Lung (tissue), 12 donors: ENCODE measurements around the gene GPC6. TPM values are rescaled to one million over a fixed set of nuclear protein-coding genes. Genes with fewer than 3 reads are reported as not detected.

Source experiments
- ATAC-seq: fragments of 200-7000 bp; cut with Tn5 transposase; one replicate; pipeline ENCODE4 v1.9.1; 2020; ENCODE audit warnings: moderate number of reproducible peaks; ENCODE audit not compliant: insufficient read depth, low FRiP score
- DNase-seq, 3 donors: peaks; one replicate each; pipeline ENCODE4 v3.0.0-alpha.2; 2013 to 2017
- H3K27ac ChIP-seq, 2 donors: one replicate each; pipeline ENCODE4 v1.5.1; 2013; ENCODE audit warnings: mild to moderate bottlenecking in 2 of 2, moderate library complexity in 2 of 2, control low read depth in 1 of 2, inconsistent platforms in 1 of 2, low read depth in 1 of 2, low read length in 1 of 2
- H3K27me3 ChIP-seq, 3 donors: one replicate each; pipeline ENCODE4 v1.5.1; 2013; ENCODE audit warnings: low read length in 2 of 3; ENCODE audit not compliant: control insufficient read depth in 3 of 3, insufficient read depth in 3 of 3
- H3K36me3 ChIP-seq, 4 donors: one replicate each; pipeline ENCODE4 v1.5.1; 2013; ENCODE audit warnings: low read length in 4 of 4, mild to moderate bottlenecking in 1 of 4, moderate library complexity in 1 of 4; ENCODE audit not compliant: control insufficient read depth in 4 of 4, insufficient read depth in 4 of 4
- H3K4me1 ChIP-seq, 5 donors: one replicate each; pipeline ENCODE4 v1.5.1; 2013; ENCODE audit warnings: low read length in 5 of 5, mild to moderate bottlenecking in 2 of 5, moderate library complexity in 1 of 5; ENCODE audit not compliant: control insufficient read depth in 5 of 5, insufficient read depth in 5 of 5
- H3K4me3 ChIP-seq: one replicate; pipeline ENCODE4 v1.5.1; 2013; ENCODE audit warnings: mild to moderate bottlenecking, control low read depth, moderate library complexity
- H3K9ac ChIP-seq, 2 donors: one replicate each; pipeline ENCODE4 v1.5.1; 2013; ENCODE audit warnings: low read length in 2 of 2, control low read depth in 1 of 2; ENCODE audit not compliant: insufficient read depth in 1 of 2
- H3K9me3 ChIP-seq, 4 donors: one replicate each; pipeline ENCODE4 v1.5.1; 2013; ENCODE audit warnings: low read length in 3 of 4, mild to moderate bottlenecking in 1 of 4, moderate library complexity in 1 of 4; ENCODE audit not compliant: control insufficient read depth in 4 of 4, insufficient read depth in 3 of 4
- CTCF ChIP-seq: IDR thresholded peaks from 2 replicates; pipeline ENCODE4 v1.5.1; 2012; ENCODE audit warnings: mild to moderate bottlenecking; ENCODE audit errors: control extremely low read depth, extremely low read depth
- WGBS, 2 donors: extraction: QIAGEN DNeasy Blood & Tissue Kit; methylation state at CpG; one replicate each; pipeline ENCODE4 v1.1.7; 2013; 5-methylcytosine and 5-hydroxymethylcytosine counted together
- polyA plus RNA-seq, 2 donors: library from polyadenylated mRNA; stranded (reverse); fragments of 200-250 nt; gene quantifications; one replicate each; pipeline ENCODE4 v1.2.1, GENCODE V29; 2013
- total RNA-seq, 2 donors: library from RNA; depleted of rRNA in 1 of 2; stranded (reverse); fragments of >200 nt in 1 of 2; gene quantifications; one replicate each; pipeline ENCODE4 v1.2.1, GENCODE V29; 2014 to 2021
- donor health status: control.
- donor health status: control.
- donor health status: Bipolar disorder and iron deficiency.
- donor health status: healthy.
- donor health status: DM: yes; HTN: yes; CAD: no.

GPC6 gene
- total and polyA plus RNA-seq, 4 donors = 0.45 to 31.4 (median 4.8) TPM

DNA sequence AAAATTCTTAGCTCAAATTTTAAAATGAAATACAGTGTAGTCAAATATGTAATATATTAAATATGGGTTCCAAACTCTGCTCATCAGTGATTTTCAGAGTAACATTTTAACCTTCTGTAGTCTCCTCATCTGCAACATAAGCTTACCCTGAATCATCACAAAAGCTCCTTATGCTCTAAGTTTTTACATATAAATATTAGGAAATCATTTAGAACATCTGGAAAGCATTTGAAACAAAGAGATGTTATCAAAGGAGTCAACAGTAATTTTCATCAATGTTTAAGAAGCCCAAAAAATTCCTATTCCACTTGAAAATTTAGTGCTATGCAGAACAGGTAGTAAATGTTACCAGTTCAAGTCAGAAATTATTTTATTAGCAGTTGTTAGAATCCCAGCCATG is 1028.1 kb downstream of the GPC6 start:
- H3K4me1 ChIP-seq = peaks cover 0 to 23% (median 0%) of the 10 kb centered on the region in 5 donors
- H3K4me3 ChIP-seq = no peak overlapping the region
- DNase-seq (no peak), ATAC-seq (no peak)
- no peak overlapping the region for H3K27ac ChIP-seq
- H3K27me3 ChIP-seq = no peaks in the 10 kb centered on the region
- H3K9me3 ChIP-seq = no peaks in the 10 kb centered on the region
- no peaks in the 10 kb centered on the region for H3K36me3 ChIP-seq
- TF ChIP-seq CTCF = no peak
- no peak overlapping the region for H3K9ac ChIP-seq

GRCh38 chr13:94256721-94257120 is 1030.1 kb downstream of the GPC6 start:
- ATAC-seq = no peak
- Histone ChIP-seq H3K4me1 (peaks cover 0 to 21% (median 0%) of the 10 kb centered on the region in 5 donors), H3K9ac (no peak overlapping the region), H3K27me3 (no peaks in the 10 kb centered on the region), H3K27ac (no peak overlapping the region), H3K4me3 (no peak overlapping the region), H3K36me3 (no peaks in the 10 kb centered on the region), H3K9me3 (no peaks in the 10 kb centered on the region)
- 94 to 96% methylated on average over 1 of the region's 1 CpG for WGBS, 2 donors
- TF ChIP-seq CTCF = no peak
- no peak for DNase-seq

DNA sequence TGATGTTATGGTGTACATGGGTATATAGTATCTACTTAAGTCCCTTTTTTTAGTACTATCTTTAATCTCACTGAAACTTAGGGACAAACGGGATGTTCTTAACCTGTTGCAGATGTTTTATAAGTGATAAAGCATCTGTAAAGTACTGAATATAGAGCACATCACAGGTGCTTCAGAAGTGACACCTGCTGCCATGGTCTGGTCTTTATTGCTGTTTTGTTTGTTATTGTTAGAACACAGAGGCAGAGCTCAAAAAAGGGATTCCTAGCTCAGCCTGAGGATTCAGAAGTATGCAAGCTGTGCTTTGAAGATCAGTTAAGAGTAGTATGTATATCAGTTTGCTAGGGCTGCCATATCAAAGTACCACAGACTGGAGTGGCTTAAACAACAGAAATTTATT is 1033.4 kb downstream of the GPC6 start:
- no peak for DNase-seq
- no peak for ATAC-seq
- Histone ChIP-seq H3K4me1 (peaks cover 0 to 3% (median 0%) of the 10 kb centered on the region in 5 donors), H3K9ac (no peak overlapping the region), H3K4me3 (no peak overlapping the region), H3K27ac (no peak overlapping the region), H3K9me3 (no peaks in the 10 kb centered on the region), H3K36me3 (no peaks in the 10 kb centered on the region), H3K27me3 (no peaks in the 10 kb centered on the region)
- 93 to 94% methylated on average over 1 of the region's 1 CpG for WGBS, 2 donors
- TF ChIP-seq CTCF = no peak

GRCh38 chr13:94261163-94261562 is 1034.6 kb downstream of the GPC6 start:
- Histone ChIP-seq H3K9me3 (no peaks in the 10 kb centered on the region), H3K36me3 (no peaks in the 10 kb centered on the region), H3K4me3 (no peak overlapping the region), H3K27ac (no peak overlapping the region), H3K9ac (no peak overlapping the region), H3K27me3 (no peaks in the 10 kb centered on the region), H3K4me1 (peaks cover 0 to 3% (median 0%) of the 10 kb centered on the region in 5 donors)
- no peak for TF ChIP-seq CTCF
- ATAC-seq = no peak
- 73 to 85% methylated on average over 3 of the region's 3 CpGs for WGBS, 2 donors
- no peak for DNase-seq
